KMS-11 (cell line): ENCODE measurements around the gene AGO3.

ENCODE experiments used
- H2AFZ ChIP-seq: fragments of 200-600 bp; sonication (generic); 2 replicates; pipeline ENCODE4 v1.6.1; 2016; ENCODE audit warnings: antibody characterized with exemption, mixed run types, low read depth
- H3K27ac ChIP-seq: fragments of 200-600 bp; sonication (generic); 2 replicates; pipeline ENCODE4 v1.6.1; 2016; ENCODE audit warnings: mild to moderate bottlenecking, mixed run types
- H3K27me3 ChIP-seq: fragments of 200-600 bp; sonication (generic); 2 replicates; pipeline ENCODE4 v1.6.1; 2017; ENCODE audit warnings: mild to moderate bottlenecking, low read depth, mixed run types, moderate library complexity; ENCODE audit not compliant: insufficient read depth
- H3K36me3 ChIP-seq: fragments of 200-600 bp; sonication (generic); 2 replicates; pipeline ENCODE4 v1.6.1; 2017; ENCODE audit warnings: mild to moderate bottlenecking, mixed run types; ENCODE audit not compliant: insufficient read depth
- H3K4me1 ChIP-seq: fragments of 200-600 bp; sonication (generic); 2 replicates; pipeline ENCODE4 v1.6.1; 2016; ENCODE audit warnings: mild to moderate bottlenecking, low read depth, mixed run types; ENCODE audit not compliant: poor library complexity, severe bottlenecking
- H3K4me2 ChIP-seq: fragments of 200-600 bp; sonication (generic); 2 replicates; pipeline ENCODE4 v1.7.0; 2016; ENCODE audit warnings: mild to moderate bottlenecking, mixed run types
- H3K4me3 ChIP-seq: fragments of 200-600 bp; sonication (generic); IDR thresholded peaks from 2 replicates; pipeline ENCODE4 v1.6.1; 2017; ENCODE audit warnings: low read depth, low read length, mixed read lengths; ENCODE audit not compliant: insufficient read depth
- H3K79me2 ChIP-seq: fragments of 200-600 bp; sonication (generic); 2 replicates; pipeline ENCODE4 v1.6.1; 2016; ENCODE audit warnings: low read depth, mixed run types; ENCODE audit not compliant: insufficient read depth
- H3K9ac ChIP-seq: fragments of 200-600 bp; sonication (generic); 2 replicates; pipeline ENCODE4 v1.6.1; 2016; ENCODE audit warnings: mild to moderate bottlenecking, mixed run types
- H4K20me1 ChIP-seq: fragments of 200-600 bp; sonication (generic); 2 replicates; pipeline ENCODE4 v1.6.1; 2016; ENCODE audit warnings: mild to moderate bottlenecking, mixed run types; ENCODE audit not compliant: insufficient read depth
- TF ChIP-seq, protein P1 (sequence below): fragments of 200-600 bp; sonication (generic); conservative IDR thresholded peaks from 2 replicates; pipeline ENCODE4 v1.6.1; 2017; ENCODE audit warnings: low read depth, mild to moderate bottlenecking, antibody characterized with exemption, low read length, moderate library complexity, mixed read lengths

The AGO3 gene

DNA sequence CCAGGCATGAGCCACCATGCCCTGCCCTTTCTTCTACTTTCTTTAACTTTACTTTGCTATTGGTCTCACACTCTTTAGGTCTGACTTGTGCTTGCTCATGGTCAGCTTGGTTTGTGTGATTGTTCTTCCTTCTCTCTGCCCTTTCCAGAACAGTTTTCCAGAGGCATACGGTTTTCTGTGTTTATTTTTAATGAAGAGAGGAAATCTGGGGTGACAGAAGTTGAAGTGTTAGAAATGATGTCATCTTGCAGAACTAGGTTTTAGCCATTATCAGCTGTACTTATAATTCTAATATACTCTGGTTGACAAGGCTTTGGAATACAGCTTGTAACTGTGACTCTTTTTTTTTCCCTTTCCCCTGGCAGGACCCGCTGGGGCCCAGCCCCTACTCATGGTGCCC, 14.4 kb downstream of the AGO3 start:
- Histone ChIP-seq H2AFZ (no peak overlapping the region), H3K4me1 (no peaks in the 10 kb centered on the region), H3K4me3 (no peak overlapping the region), H3K79me2 (no peaks in the 10 kb centered on the region), H3K9ac (no peak overlapping the region), H3K4me2 (no peak overlapping the region), H4K20me1 (no peaks in the 10 kb centered on the region), H3K27ac (no peak overlapping the region), H3K36me3 (no peaks in the 10 kb centered on the region), H3K27me3 (no peaks in the 10 kb centered on the region)
- TF ChIP-seq, protein P1, sequence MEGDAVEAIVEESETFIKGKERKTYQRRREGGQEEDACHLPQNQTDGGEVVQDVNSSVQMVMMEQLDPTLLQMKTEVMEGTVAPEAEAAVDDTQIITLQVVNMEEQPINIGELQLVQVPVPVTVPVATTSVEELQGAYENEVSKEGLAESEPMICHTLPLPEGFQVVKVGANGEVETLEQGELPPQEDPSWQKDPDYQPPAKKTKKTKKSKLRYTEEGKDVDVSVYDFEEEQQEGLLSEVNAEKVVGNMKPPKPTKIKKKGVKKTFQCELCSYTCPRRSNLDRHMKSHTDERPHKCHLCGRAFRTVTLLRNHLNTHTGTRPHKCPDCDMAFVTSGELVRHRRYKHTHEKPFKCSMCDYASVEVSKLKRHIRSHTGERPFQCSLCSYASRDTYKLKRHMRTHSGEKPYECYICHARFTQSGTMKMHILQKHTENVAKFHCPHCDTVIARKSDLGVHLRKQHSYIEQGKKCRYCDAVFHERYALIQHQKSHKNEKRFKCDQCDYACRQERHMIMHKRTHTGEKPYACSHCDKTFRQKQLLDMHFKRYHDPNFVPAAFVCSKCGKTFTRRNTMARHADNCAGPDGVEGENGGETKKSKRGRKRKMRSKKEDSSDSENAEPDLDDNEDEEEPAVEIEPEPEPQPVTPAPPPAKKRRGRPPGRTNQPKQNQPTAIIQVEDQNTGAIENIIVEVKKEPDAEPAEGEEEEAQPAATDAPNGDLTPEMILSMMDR, result no peak

DNA sequence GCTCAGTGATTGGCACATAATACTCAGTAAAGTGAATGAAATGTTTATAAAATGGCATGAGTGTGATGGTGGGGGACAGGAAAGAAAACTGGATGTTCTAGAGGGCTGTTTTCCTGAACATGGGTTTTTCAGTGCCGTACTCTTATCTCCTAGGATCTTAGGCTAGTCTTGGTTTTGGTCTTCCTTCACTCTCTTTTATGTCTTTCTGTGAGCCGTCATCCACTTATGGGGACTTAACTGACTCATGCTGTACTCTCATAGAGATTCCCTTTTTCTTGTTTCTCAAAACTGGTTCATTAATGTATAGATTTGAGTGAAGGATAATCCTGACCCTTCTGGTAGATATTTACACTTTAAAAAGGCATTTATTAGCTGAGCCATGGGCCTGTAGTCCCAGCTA, 16.6 kb downstream of the AGO3 start:
- no peaks in the 10 kb centered on the region for H3K79me2 ChIP-seq

DNA sequence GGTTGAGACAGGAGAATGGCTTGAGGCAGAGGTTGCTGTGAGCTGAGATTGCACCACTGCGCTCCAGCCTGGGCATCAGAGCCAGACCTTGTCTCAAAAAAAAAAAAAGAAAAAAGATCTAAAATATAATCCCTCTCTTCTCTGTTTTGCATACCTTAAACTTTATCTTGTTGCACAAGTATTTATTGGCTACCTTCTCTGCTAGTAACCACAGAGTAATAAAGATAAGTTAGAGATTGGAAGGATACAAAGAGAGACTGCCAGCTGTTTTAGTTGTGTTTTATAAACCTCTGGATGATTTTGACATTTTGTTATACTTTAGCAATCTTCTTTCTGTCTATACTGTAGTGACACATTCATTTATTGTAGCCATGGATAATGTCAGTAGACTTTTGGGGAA, 27.7 kb downstream of the AGO3 start:
- H3K36me3 ChIP-seq, result no peaks in the 10 kb centered on the region
- TF ChIP-seq, protein P1, result no peak

More for the DNA sequence above, 16.6 kb downstream of the AGO3 start:
- H3K27me3 ChIP-seq, result no peaks in the 10 kb centered on the region
- TF ChIP-seq, protein P1, result no peak
- H2AFZ ChIP-seq, result no peak overlapping the region
- no peak overlapping the region for H3K4me3 ChIP-seq
- no peaks in the 10 kb centered on the region for H3K36me3 ChIP-seq
- H3K27ac ChIP-seq, result no peak overlapping the region
- no peak overlapping the region for H3K4me2 ChIP-seq
- H3K9ac ChIP-seq, result no peak overlapping the region
- no peaks in the 10 kb centered on the region for H4K20me1 ChIP-seq
- no peaks in the 10 kb centered on the region for H3K4me1 ChIP-seq

DNA sequence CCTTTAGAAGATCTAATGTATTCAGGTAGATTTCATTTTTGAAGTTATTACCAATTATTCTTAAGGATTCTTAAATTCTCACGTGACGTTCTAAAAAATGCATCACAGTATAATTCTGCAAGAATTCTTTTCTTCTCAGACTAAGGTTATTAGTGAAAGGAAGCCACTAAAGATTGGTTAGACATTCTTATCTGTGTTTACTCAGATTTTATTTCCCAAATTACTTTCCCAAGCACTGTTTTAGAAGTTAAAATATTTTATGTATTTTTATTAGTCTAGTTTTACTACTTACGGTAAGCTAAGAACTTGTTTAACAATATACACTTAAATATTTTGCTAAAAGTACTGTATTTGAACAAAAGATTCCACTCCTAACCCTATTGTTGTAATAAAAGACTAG, 28.4 kb downstream of the AGO3 start:
- no peaks in the 10 kb centered on the region for H3K4me1 ChIP-seq
- H3K9ac ChIP-seq, result no peak overlapping the region
- no peak overlapping the region for H2AFZ ChIP-seq
- H4K20me1 ChIP-seq, result no peaks in the 10 kb centered on the region
- H3K4me2 ChIP-seq, result no peak overlapping the region
- no peaks in the 10 kb centered on the region for H3K79me2 ChIP-seq
- no peaks in the 10 kb centered on the region for H3K36me3 ChIP-seq
- no peak overlapping the region for H3K4me3 ChIP-seq
- TF ChIP-seq, protein P1, result no peak
- no peak overlapping the region for H3K27ac ChIP-seq
- H3K27me3 ChIP-seq, result no peaks in the 10 kb centered on the region

More for the DNA sequence above, 27.7 kb downstream of the AGO3 start:
- H3K79me2 ChIP-seq, result no peaks in the 10 kb centered on the region
- H3K27ac ChIP-seq, result no peak overlapping the region
- no peaks in the 10 kb centered on the region for H4K20me1 ChIP-seq
- H3K27me3 ChIP-seq, result no peaks in the 10 kb centered on the region
- H3K4me1 ChIP-seq, result no peaks in the 10 kb centered on the region
- H2AFZ ChIP-seq, result no peak overlapping the region
- H3K4me2 ChIP-seq, result no peak overlapping the region
- H3K4me3 ChIP-seq, result no peak overlapping the region
- H3K9ac ChIP-seq, result no peak overlapping the region
